ENCODE data around the gene XYLB.

XYLB gene

DNA sequence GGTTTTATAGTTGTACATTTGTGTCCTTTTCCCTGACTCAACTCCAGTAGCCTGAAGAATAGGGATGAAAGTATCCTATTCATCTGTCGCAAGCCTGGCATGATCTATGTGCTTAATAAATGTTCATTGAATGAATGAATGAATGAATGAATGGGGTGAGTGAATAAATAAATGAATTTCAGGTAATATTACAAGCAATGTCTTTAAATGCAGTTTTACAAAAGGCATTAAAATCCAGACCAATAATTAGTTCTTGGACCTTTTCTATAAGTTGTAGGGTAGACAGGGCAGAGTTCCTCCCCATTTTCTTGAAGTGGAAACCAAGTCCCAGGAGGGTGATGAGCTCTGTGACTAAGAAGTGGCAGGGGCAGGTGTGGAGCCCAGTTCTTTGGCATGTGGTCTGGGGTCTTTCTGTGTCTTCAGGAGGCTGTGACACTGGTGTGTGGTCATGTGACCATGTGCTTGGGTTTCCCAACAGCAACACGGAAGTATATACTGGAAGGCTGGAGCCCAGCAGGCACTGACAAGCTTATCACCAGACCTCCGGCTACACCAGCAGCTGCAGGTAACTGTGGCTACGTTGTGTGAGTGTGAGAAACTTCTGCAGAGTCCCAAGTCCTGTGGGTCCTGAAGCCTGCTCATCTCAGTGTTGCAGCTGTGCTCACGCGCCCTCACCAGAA is 18.3 kb downstream of the XYLB start:
- DNase-seq (ENCODE audit: low read depth), result no peak

DNA sequence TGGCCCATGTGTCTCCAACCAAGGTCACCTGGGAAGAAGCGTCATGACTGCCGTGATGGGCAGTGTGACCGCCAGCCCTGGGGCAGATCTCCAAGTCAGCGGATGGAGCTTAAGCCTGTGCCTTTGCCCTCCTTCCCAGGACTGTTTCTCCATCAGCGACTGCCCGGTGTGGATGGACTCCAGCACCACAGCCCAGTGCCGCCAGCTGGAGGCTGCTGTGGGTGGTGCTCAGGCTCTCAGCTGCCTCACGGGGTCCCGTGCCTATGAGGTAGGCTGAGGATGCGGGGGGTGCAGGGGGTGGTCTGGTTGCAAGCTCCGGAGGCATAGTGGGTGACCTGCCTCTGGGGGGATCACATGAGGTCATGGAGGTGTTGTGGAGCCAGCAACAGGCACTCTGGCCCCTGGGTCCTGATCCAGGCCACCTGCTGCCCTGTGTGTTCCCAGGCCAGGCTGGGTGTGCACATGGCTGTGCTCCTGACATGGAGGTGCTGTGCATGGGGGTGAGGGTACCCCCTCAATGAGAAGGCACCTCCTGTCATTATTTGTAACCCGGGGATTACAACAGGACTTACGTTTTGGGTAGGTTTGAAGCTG is 19.0 kb downstream of the XYLB start:
- DNase-seq (ENCODE audit: low read depth), result no peak

- DNase-seq (ENCODE audit: low read depth), result no peak
These were observed 19.5 kb downstream of the XYLB start for GRCh38 chr3:38366082-38366481.

DNA sequence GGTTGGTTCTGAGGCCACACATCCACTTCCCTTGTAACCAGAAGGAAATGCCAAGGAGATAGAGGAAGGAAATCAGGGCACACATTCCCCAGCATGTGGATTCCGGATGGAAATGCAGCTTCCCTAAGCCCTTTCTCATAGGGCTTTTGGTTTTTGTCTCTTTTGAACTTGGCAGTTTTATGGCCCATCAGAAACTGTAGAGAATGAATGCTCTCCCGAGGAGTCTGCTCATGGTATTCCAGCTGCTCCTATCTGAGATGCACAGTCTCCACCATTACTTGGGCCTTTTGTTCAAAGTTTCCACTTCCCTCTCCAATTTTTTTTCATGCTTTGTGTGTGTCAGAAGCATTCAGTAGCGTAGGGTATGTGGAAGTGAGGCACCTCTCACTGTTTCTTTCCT is 21.2 kb downstream of the XYLB start:
- DNase-seq (ENCODE audit: low read depth), result no peak

DNA sequence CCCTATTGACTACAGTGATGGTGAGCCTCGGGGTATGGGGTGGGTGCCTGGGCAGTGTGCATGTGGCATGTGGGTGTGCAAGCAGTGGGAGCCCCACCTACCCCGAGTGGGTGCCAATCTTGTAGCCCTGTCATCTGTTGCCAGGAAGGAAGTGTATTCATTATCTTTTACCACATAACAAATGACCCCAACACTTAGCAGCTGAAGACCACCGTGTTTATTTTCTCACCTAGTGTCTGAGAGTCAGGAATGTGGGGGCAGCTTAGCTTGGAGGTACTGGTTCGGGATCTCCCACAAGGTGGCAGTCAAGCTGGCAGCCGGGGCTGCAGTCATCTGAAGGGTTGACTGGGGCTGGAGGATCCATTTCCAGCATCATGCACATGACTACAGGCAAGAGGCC is 21.7 kb downstream of the XYLB start:
- no peak for DNase-seq (ENCODE audit: low read depth)

GRCh38 chr3:38369186-38369585 is 22.6 kb downstream of the XYLB start:
- DNase-seq (ENCODE audit: low read depth), result no peak

GRCh38 chr3:38370149-38370548 is 23.6 kb downstream of the XYLB start:
- no peak for DNase-seq (ENCODE audit: low read depth)

DNA sequence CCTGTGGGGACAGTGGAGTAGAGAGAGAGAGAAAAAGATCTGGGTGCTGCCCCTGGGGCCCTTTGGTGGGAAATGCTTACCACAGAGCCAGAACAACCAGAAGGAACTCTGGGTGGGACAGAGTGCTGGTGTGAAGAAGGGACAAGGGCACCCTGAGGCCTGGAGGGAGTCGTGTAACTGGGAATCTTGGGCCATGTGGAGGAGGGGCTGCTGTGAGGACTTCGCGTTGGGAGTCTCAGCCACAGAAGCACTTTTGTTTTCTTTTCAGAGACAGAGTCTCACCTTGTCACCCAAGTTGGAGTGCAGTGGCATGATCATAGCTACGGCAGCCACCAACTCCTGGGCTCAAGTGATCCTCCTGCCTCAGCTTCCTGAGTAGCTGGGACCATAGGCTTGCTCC is 24.3 kb downstream of the XYLB start:
- no peak for DNase-seq (ENCODE audit: low read depth)

GRCh38 chr3:38371541-38372213 is 25.1 kb downstream of the XYLB start:
- DNase-seq (ENCODE audit: low read depth), result peak; percentile 6

DNA sequence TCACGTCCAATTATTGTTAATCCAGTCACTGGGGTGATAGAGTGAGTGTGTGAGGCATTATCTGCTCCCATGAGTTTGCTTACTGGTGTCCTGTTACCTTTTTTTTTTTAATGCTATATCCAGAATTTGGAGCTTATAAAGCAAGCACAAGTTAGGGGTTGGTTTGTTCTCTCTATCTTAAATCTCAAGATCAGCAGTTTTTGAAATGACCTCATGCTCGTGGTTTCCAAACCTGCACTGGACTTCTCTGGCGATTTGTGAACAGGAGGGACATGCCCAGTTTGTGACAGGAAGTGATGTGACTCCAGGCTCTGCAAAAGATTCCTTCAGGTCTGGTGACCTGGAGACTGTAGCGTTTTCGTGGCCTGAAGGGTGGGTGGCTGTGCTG is 25.6 kb downstream of the XYLB start:
- DNase-seq (ENCODE audit: low read depth), result no peak

- no peak for DNase-seq (ENCODE audit: low read depth)
These were observed 27.6 kb downstream of the XYLB start for GRCh38 chr3:38374221-38374620.

GRCh38 chr3:38375072-38375471 is 28.5 kb downstream of the XYLB start:
- DNase-seq (ENCODE audit: low read depth), result no peak

GRCh38 chr3:38375488-38376097 is 29.0 kb downstream of the XYLB start:
- DNase-seq (ENCODE audit: low read depth), result no peak

- DNase-seq (ENCODE audit: low read depth), result no peak
These were observed 29.7 kb downstream of the XYLB start for GRCh38 chr3:38376098-38376816.

DNA sequence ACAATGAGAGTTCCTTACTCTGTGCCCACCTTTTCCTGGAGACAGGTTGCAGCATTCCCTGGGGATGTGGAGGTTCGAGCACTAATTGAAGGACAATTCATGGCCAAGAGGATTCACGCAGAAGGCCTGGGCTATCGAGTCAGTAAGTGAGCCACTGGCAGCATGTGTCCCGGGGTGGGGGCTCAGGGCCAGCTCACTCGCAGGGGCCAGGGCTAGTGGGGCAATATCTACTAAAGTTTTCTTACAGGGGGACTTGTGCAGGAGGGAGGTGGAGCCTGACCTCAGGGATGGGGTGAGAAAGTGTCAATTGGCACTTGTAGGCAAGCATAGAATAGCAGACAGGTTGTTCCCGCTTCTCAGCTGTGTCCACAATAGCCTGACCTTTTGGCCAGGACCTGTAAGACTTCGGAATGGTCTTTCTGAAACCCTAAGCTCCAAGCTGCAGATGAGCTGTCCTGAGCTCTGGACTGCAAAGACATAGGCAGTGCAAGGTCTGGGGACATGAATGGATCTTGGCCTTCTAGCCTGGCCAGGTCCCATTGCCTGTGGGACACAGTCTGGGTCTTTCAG is 32.7 kb downstream of the XYLB start:
- no peak for DNase-seq (ENCODE audit: low read depth)

- no peak for DNase-seq (ENCODE audit: low read depth)
These were observed 36.0 kb downstream of the XYLB start for GRCh38 chr3:38382506-38383080.

- DNase-seq (ENCODE audit: low read depth), result no peak
These were observed 36.7 kb downstream of the XYLB start for GRCh38 chr3:38383156-38383875.

DNA sequence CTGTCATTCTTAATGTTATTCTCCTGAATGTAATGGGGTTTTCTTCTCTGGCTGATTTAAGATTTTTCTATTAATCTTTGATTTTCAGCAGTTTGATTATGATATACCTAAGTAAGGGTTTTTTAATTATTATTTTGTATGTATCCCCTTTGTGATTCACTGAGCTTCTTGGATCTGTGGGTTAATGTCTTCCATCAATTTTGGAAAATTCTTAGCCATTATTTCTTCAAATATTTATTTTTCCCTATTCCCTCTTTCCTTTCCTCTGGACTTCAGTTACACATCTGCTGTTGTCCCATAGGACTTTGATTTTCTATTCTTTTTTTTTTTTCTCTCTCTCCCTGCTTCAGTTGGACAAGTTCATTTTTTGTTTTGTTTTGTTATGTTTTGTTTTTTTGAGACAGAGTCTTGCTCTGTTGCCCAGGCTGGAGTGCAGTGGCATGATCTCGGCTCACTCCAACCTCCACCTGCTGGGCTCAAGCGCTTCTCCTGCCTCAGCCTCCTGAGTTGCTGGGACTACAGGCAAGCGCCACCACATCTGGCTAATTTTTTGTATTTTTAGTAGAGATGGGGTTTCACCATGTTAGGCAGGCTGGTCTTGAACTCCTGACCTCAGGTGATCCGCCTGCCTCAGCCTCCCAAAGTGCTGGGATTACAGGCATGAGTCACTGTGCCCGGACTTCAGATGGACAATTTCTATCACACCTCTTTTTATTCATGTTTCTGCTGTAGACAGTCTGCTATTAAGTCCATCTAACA is 40.6 kb downstream of the XYLB start:
- DNase-seq (ENCODE audit: low read depth), result no peak

DNA sequence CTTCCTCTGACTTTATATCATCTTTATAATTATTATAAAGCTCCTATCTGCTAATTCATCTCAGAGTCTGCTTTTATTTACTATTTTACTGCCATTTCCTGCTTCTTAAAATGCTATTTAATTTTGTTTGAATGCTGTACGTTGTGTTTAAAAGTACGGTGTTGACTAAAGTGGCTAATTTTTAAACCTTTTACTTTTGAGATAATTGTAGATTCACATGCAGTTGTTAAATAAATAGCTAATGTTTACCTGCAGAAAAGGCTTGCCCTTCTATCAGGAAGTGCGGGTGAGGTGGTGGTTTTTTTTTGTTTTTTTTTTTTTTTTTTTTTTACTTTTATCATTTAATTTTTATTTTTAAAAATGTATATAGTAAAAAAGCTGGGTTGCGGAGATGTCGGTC is 41.3 kb downstream of the XYLB start:
- DNase-seq (ENCODE audit: low read depth), result no peak

DNA sequence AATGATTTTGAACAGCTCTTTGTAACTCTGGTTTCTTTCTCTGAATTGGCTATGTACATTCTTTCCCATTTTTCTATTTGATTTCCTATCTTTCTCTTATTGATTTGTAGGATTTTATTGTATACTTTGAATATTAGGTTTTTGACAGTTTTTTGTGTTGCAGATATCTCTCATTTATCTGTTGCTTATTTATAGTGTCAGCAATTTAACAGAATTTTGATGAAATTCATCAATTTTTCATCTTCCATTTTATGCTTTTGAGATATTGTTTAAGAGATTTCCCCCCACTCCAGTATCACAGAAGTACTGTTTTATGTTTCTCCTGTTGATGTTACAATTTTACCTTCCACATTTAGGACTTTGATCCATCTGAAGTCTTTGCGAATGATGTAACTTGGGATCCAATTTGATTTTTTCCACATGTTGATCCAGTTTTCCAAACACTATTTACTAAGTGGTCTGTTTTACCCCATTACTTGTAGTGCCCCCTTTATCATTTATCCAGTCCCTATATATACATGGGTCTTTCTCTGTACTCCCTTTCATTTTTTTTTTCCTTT is 46.1 kb downstream of the XYLB start:
- DNase-seq (ENCODE audit: low read depth), result no peak

Measured in amniotic epithelial cell (primary cell).